Osteoblast (primary cell): ENCODE measurements around the gene CCN6. TPM values are rescaled to one million over a fixed set of nuclear protein-coding genes. Genes with fewer than 3 reads are reported as not detected.
"Not testable (repeated sequence)": the region's sequence is repeated elsewhere in the genome, so short reads cannot be mapped to it uniquely, and the experiment has no call there.

Experiments
- DNase-seq: peaks from one replicate; pipeline ENCODE4 v3.0.0; 2011; ENCODE audit warnings: low spot score, mixed read lengths; ENCODE audit not compliant: insufficient read length; ENCODE audit errors: missing footprints
- H2AFZ ChIP-seq: 2 replicates; pipeline ENCODE4 v1.6.0; 2011; ENCODE audit warnings: mild to moderate bottlenecking, low read length
- H3K27ac ChIP-seq: 2 replicates; pipeline ENCODE4 v1.5.1; 2011; ENCODE audit warnings: mild to moderate bottlenecking, low read depth, low read length, moderate library complexity
- H3K27me3 ChIP-seq: 2 replicates; pipeline ENCODE4 v1.6.0; 2012; ENCODE audit warnings: mild to moderate bottlenecking, control low read depth, inconsistent platforms, low read length, moderate library complexity; ENCODE audit not compliant: insufficient read depth
- H3K36me3 ChIP-seq: 2 replicates; pipeline ENCODE4 v1.5.1; 2011; ENCODE audit warnings: mild to moderate bottlenecking, low read length, control low read depth, moderate library complexity; ENCODE audit not compliant: insufficient read depth
- H3K4me1 ChIP-seq: 2 replicates; pipeline ENCODE4 v1.5.1; 2011; ENCODE audit warnings: mild to moderate bottlenecking, low read length, control low read depth, moderate library complexity; ENCODE audit not compliant: insufficient read depth
- H3K4me2 ChIP-seq: 2 replicates; pipeline ENCODE4 v1.6.0; 2011; ENCODE audit warnings: mild to moderate bottlenecking, low read length; ENCODE audit not compliant: insufficient read depth
- H3K4me3 ChIP-seq: fragments of 200-600 bp; sonication (generic); 3 replicates; pipeline ENCODE4 v1.5.1; 2012; ENCODE audit warnings: mild to moderate bottlenecking, low read length, inconsistent platforms; ENCODE audit not compliant: insufficient read depth
- H3K79me2 ChIP-seq: 2 replicates; pipeline ENCODE4 v1.6.0; 2012; ENCODE audit warnings: mild to moderate bottlenecking, low read length, control low read depth, inconsistent platforms; ENCODE audit not compliant: insufficient read depth
- H3K9me3 ChIP-seq: 2 replicates; pipeline ENCODE4 v1.5.1; 2011; ENCODE audit warnings: low read depth, low read length, control low read depth
- H4K20me1 ChIP-seq: 2 replicates; pipeline ENCODE4 v1.6.0; 2012; ENCODE audit warnings: mild to moderate bottlenecking, low read length, control low read depth; ENCODE audit not compliant: insufficient read depth
- total RNA-seq: library from RNA; depleted of rRNA; stranded (reverse); fragments of >200 nt; gene quantifications from 2 replicates; pipeline ENCODE4 v1.2.3, GENCODE V29; 2012
- TF ChIP-seq, protein P1 (sequence below): IDR thresholded peaks from 2 replicates; pipeline ENCODE4 v1.5.1; 2011; ENCODE audit warnings: mild to moderate bottlenecking, low read depth, low read length, moderate library complexity; ENCODE audit errors: extremely low read depth

CCN6 gene
- total RNA-seq, 1 donor = 6.9 TPM

DNA sequence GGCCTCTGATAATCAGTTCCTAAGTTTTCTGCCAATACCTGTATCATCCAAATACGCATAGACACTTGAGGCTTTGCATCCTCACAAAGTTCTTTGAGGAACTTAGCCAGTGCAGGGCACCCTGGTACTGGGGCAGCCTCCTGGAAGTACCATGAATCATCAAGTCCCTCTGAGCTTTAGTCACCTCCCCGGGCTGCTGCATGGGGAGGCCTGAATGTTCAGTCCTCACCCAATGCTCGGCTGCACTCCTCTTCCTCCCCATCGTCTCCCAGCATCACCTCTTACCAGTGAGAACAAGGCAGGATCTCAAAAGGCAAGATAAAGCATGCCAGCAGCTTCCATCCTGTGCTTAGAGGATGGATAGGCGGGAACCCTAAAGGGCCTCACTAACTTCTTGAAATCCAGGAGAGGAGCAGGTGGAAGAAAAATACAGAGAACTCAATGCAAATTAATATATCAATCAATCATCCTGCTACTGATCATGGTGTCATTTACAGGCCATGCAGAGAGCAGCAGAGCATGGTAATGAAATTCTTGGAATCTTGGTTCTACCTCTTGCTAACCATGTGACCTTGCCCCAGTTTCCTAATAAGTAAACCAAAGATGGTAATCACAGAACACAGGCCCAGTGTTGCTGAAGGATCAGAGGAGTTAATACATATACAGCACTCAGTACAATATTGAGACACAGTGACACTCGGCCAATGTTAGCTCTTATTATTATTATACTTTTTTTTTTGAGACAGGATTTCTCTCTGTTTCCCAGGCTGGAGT is 4.7 kb upstream of the CCN6 start:
- no peak overlapping the region for H3K4me3 ChIP-seq
- TF ChIP-seq, protein P1, sequence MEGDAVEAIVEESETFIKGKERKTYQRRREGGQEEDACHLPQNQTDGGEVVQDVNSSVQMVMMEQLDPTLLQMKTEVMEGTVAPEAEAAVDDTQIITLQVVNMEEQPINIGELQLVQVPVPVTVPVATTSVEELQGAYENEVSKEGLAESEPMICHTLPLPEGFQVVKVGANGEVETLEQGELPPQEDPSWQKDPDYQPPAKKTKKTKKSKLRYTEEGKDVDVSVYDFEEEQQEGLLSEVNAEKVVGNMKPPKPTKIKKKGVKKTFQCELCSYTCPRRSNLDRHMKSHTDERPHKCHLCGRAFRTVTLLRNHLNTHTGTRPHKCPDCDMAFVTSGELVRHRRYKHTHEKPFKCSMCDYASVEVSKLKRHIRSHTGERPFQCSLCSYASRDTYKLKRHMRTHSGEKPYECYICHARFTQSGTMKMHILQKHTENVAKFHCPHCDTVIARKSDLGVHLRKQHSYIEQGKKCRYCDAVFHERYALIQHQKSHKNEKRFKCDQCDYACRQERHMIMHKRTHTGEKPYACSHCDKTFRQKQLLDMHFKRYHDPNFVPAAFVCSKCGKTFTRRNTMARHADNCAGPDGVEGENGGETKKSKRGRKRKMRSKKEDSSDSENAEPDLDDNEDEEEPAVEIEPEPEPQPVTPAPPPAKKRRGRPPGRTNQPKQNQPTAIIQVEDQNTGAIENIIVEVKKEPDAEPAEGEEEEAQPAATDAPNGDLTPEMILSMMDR = no peak

DNA sequence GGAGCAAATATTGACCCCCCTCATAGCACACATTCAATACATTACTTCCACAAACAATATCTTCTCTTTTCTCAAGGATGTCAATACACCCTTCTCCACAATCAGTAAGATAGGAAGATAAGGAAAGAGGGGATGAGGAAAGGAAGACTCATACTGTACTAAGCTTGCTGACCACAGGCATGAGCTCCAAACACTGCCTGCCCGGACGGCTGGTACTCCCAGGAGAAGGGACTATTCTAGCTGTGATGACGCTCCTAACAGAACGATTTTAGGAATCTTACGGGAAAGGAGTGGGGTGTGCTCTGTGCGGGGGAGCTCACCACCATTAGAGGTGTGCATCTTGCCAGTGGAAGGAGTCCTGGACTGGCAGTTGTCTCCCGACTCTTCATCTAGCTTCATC is 3.9 kb upstream of the CCN6 start:
- H3K4me3 ChIP-seq = no peak overlapping the region
- H3K27me3 ChIP-seq = no peaks in the 10 kb centered on the region
- no peaks in the 10 kb centered on the region for H3K36me3 ChIP-seq
- H2AFZ ChIP-seq = no peak overlapping the region
- no peak overlapping the region for H3K27ac ChIP-seq
- no peaks in the 10 kb centered on the region for H3K79me2 ChIP-seq
- H3K4me2 ChIP-seq = no peak overlapping the region
- H3K9me3 ChIP-seq = no peaks in the 10 kb centered on the region
- H4K20me1 ChIP-seq = no peaks in the 10 kb centered on the region
- H3K4me1 ChIP-seq = peaks cover 6% of the 10 kb centered on the region
- TF ChIP-seq, protein P1 = no peak
- DNase-seq = no peak

More for the DNA sequence above, 4.7 kb upstream of the CCN6 start:
- H3K9me3 ChIP-seq = no peaks in the 10 kb centered on the region
- no peak overlapping the region for H3K27ac ChIP-seq
- no peak overlapping the region for H3K4me2 ChIP-seq
- H3K36me3 ChIP-seq = no peaks in the 10 kb centered on the region
- H3K27me3 ChIP-seq = no peaks in the 10 kb centered on the region
- H2AFZ ChIP-seq = peak overlapping the region; percentile 58
- no peaks in the 10 kb centered on the region for H3K79me2 ChIP-seq
- H4K20me1 ChIP-seq = no peaks in the 10 kb centered on the region
- peaks cover 14% of the 10 kb centered on the region for H3K4me1 ChIP-seq
- peak; percentile 37 for DNase-seq

DNA sequence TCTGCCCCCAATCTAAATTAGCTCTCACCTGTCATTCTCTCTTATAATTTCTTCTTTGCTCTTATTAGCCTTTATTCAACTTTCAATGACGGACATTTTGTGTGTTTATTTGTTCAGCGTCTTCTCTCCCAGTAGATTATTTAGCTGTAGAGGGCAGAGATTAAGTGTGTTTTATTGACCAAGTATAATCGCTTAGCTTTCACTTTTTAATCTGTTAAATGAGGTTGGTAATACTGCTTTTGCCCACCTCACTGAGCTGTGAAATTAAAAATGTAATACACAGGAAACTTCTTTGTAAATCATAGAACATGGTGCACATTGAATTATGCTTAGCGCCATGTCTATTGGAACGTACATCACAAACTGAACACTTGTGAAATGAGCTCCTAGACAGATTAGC is 3.5 kb upstream of the CCN6 start:
- H3K27ac ChIP-seq = no peak overlapping the region
- no peaks in the 10 kb centered on the region for H3K9me3 ChIP-seq
- no peak overlapping the region for H2AFZ ChIP-seq
- H4K20me1 ChIP-seq = no peaks in the 10 kb centered on the region
- H3K27me3 ChIP-seq = no peaks in the 10 kb centered on the region
- H3K79me2 ChIP-seq = no peaks in the 10 kb centered on the region
- no peaks in the 10 kb centered on the region for H3K36me3 ChIP-seq
- peaks cover 2% of the 10 kb centered on the region for H3K4me1 ChIP-seq
- no peak overlapping the region for H3K4me3 ChIP-seq
- no peak overlapping the region for H3K4me2 ChIP-seq
- DNase-seq = peak; percentile 36
- TF ChIP-seq, protein P1 = no peak

DNA sequence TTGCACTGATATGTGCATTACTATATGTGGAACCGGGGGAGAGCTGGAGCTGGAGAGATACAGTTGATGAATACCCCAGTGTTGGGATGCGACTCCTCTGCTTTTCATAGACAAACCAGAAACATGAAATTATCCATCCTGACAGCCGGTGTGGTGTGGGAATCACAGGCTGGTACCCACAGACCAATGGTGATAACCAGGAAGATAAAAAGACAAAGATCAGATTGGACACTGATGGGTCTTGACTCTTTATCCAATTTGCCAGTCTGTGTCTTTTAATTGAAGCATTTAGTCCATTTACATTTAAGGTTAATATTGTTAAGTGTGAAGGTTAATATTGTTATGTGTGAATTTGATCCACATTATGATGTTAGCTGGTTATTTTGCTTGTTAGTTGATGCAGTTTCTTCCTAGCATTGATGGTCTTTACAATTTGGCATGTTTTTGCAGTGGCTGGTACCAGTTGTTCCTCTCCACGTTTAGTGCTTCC is 2.6 kb upstream of the CCN6 start:
- not testable (repeated sequence) for H3K79me2 ChIP-seq, H4K20me1 ChIP-seq

More for the DNA sequence above, 2.6 kb upstream of the CCN6 start:
- not testable (repeated sequence) for H3K27me3 ChIP-seq, H3K4me2 ChIP-seq, H3K4me1 ChIP-seq, H3K27ac ChIP-seq, H3K36me3 ChIP-seq, H3K9me3 ChIP-seq, H2AFZ ChIP-seq, DNase-seq, H3K4me3 ChIP-seq
